ENCODE data around the gene REN. TPM values are rescaled to one million over a fixed set of nuclear protein-coding genes. Genes with fewer than 3 reads are reported as not detected.

The REN gene
- total and polyA plus RNA-seq, 9 donors, result 1.0 to 71.6 (median 3.7) TPM

GRCh38 chr1:204128464-204128963, 37.6 kb downstream of the REN start:
- TF ChIP-seq POLR2A (IDR thresholded peaks at IDR 0.05) (no peak), CTCF (IDR thresholded peaks at IDR 0.05) (no peak), EP300 (IDR thresholded peaks at IDR 0.05) (no peak)
- intact Hi-C loops (cut with DNase I), result loop anchor here (2.0 to 10.0 kb wide), 8 partner anchors 46 to 506 kb away; partner anchors contain the start of genes SNRPE (in 1 of the 4) and SOX13 (in 1 of the 4)
- Histone ChIP-seq H3K4me1 (ENCODE audit: insufficient read depth) (peaks cover 17% of the 10 kb centered on the region), H3K27me3 (no peaks in the 10 kb centered on the region), H3K4me3 (no peak overlapping the region), H3K27ac (peak overlapping the region in 1 of 2 donors; percentile 66), H3K9me3 (no peaks in the 10 kb centered on the region), H3K36me3 (no peaks in the 10 kb centered on the region)
- 66 to 85% (median 72%) methylated on average over 4 of the region's 4 CpGs for WGBS, 3 donors
- no peak for DNase-seq

GRCh38 chr1:204127597-204128242, 38.4 kb downstream of the REN start:
- TF ChIP-seq CTCF (IDR thresholded peaks at IDR 0.05), result peak; percentile 40 to 71 (median 68)
- TF ChIP-seq POLR2A (IDR thresholded peaks at IDR 0.05), result no peak
- TF ChIP-seq EP300 (IDR thresholded peaks at IDR 0.05), result no peak
- Histone ChIP-seq H3K4me3 (no peak overlapping the region), H3K36me3 (no peaks in the 10 kb centered on the region), H3K4me1 (ENCODE audit: insufficient read depth) (peaks cover 17% of the 10 kb centered on the region), H3K27me3 (no peaks in the 10 kb centered on the region), H3K27ac (peak overlapping the region in 1 of 2 donors; percentile 49), H3K9me3 (no peaks in the 10 kb centered on the region)
- WGBS, 3 donors, result 47 to 54% (median 51%) methylated on average over 5 of the region's 5 CpGs
- intact Hi-C loops (cut with DNase I), result loop anchor here (2.0 to 10.0 kb wide), 8 partner anchors 45 to 505 kb away; partner anchors contain the start of genes SNRPE (in 1 of the 4) and SOX13 (in 1 of the 4)
- DNase-seq, result peak; percentile 43 to 72 (median 58)

- Histone ChIP-seq H3K4me1 (ENCODE audit: insufficient read depth) (peaks cover 17% of the 10 kb centered on the region), H3K4me3 (no peak overlapping the region), H3K27me3 (no peaks in the 10 kb centered on the region), H3K9me3 (no peaks in the 10 kb centered on the region), H3K27ac (peak overlapping the region; percentile 43 to 51), H3K36me3 (no peaks in the 10 kb centered on the region)
- DNase-seq, result no peak
- WGBS, 3 donors, result 29 to 45% (median 35%) methylated on average over 7 of the region's 7 CpGs
- intact Hi-C loops (cut with DNase I), result loop anchor here in 3 of 4 donors (5.0 to 10.0 kb wide), 5 partner anchors 45 to 505 kb away; partner anchors contain the start of gene SOX13 (in 1 of the 3)
- TF ChIP-seq CTCF (IDR thresholded peaks at IDR 0.05) (no peak), POLR2A (IDR thresholded peaks at IDR 0.05) (no peak), EP300 (IDR thresholded peaks at IDR 0.05) (no peak)
Measured at GRCh38 chr1:204126956-204127355, 39.2 kb downstream of the REN start.

GRCh38 chr1:204126386-204126785, 39.8 kb downstream of the REN start:
- H3K27me3 ChIP-seq, result no peaks in the 10 kb centered on the region
- 60 to 77% (median 74%) methylated on average over 8 of the region's 8 CpGs for WGBS, 3 donors
- TF ChIP-seq CTCF (IDR thresholded peaks at IDR 0.05) (no peak), POLR2A (IDR thresholded peaks at IDR 0.05) (no peak), EP300 (IDR thresholded peaks at IDR 0.05) (no peak)
- intact Hi-C loops (cut with DNase I), result loop anchor here in 3 of 4 donors (5.0 to 10.0 kb wide), 5 partner anchors 44 to 504 kb away; partner anchors contain the start of gene SOX13 (in 1 of the 3)
- peak overlapping the region in 1 of 2 donors; percentile 19 for H3K27ac ChIP-seq
- no peaks in the 10 kb centered on the region for H3K36me3 ChIP-seq
- H3K4me3 ChIP-seq, result no peak overlapping the region
- H3K9me3 ChIP-seq, result no peaks in the 10 kb centered on the region
- DNase-seq, result no peak
- peaks cover 14% of the 10 kb centered on the region for H3K4me1 ChIP-seq (ENCODE audit: insufficient read depth)

Measured in ovary (tissue), 9 donors.